ENCODE results near the gene SUN2. TPM values are rescaled to one million over a fixed set of nuclear protein-coding genes. Genes with fewer than 3 reads are reported as not detected.

Gene SUN2
- polyA plus RNA-seq, 3 donors = 95.8 to 159 (median 97.8) TPM

DNA sequence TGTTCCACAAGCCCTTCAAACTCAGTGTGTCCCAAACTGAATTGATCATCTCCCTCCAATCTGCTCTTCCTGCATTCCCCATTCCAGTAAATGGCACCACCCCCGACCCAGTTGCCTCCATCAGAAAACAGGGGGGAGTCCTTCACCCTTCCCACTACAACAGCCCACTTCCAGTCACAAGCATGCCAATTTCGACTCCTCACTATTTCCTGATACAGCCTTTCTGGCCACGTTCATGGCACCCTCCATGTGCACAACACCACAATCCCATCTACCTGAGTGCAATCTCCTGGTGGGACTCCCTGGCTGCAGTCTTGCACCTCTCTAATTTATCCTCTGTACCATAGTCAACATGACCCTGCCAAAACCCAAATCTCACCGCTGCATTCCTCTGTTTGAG is 39.8 kb upstream of the SUN2 start:
- intact Hi-C loops (cut with micrococcal nuclease) = no loop called here
- Histone ChIP-seq H3K9me3 (replicated peaks in 1 of 2; ENCODE audit: control insufficient read depth in 1 of 2, insufficient read depth in 1 of 2, low read length in 2 of 2) (peaks cover 7 to 8% of the 10 kb centered on the region in 2 donors), H3K4me2 (replicated peaks; ENCODE audit: extremely low read depth, low read length, poor library complexity, severe bottlenecking) (no peak overlapping the region), H3K27ac (ENCODE audit: low read depth in 1 of 2, low read length in 2 of 2) (no peak overlapping the region), H4K20me1 (ENCODE audit: insufficient read depth, low read length) (no peaks in the 10 kb centered on the region), H3K4me3 (replicated peaks in 1 of 3; ENCODE audit: low read depth in 2 of 3, low read length in 3 of 3) (no peak overlapping the region), H3K4me1 (ENCODE audit: control insufficient read depth in 1 of 2, insufficient read depth in 2 of 2, low read length in 2 of 2) (peaks cover 13 to 14% of the 10 kb centered on the region in 2 donors), H3K9ac (ENCODE audit: insufficient read depth, low read length, poor library complexity, severe bottlenecking) (no peak overlapping the region), H3K27me3 (ENCODE audit: control insufficient read depth in 2 of 2, insufficient read depth in 2 of 2, low read length in 2 of 2) (peaks cover 5 to 11% of the 10 kb centered on the region in 2 donors), H2AFZ (ENCODE audit: insufficient read depth, low read depth, low read length, poor library complexity, severe bottlenecking) (no peak overlapping the region), H3K79me2 (ENCODE audit: insufficient read depth, low read length) (peaks cover 6% of the 10 kb centered on the region), H3K36me3 (replicated peaks in 1 of 2; ENCODE audit: control insufficient read depth in 1 of 2, insufficient read depth in 2 of 2, low read length in 2 of 2) (peaks cover 0 to under 1% of the 10 kb centered on the region in 2 donors)
- WGBS (ENCODE audit: insufficient coverage) = 74% methylated on average over 3 of the region's 4 CpGs
- Mint-ChIP-seq H3K9me3 (peaks cover 0 to 16% (median 11%) of the 10 kb centered on the region in 7 donors), H3K27ac (no peak overlapping the region), H3K36me3 (no peaks in the 10 kb centered on the region), H3K27me3 (ENCODE audit: low read depth in 3 of 3) (peaks cover 14 to 26% (median 16%) of the 10 kb centered on the region in 3 donors), H3K4me3 (no peak overlapping the region), H3K4me1 (peaks cover 13% of the 10 kb centered on the region)
- DNase-seq = no peak
- TF ChIP-seq, protein P1, sequence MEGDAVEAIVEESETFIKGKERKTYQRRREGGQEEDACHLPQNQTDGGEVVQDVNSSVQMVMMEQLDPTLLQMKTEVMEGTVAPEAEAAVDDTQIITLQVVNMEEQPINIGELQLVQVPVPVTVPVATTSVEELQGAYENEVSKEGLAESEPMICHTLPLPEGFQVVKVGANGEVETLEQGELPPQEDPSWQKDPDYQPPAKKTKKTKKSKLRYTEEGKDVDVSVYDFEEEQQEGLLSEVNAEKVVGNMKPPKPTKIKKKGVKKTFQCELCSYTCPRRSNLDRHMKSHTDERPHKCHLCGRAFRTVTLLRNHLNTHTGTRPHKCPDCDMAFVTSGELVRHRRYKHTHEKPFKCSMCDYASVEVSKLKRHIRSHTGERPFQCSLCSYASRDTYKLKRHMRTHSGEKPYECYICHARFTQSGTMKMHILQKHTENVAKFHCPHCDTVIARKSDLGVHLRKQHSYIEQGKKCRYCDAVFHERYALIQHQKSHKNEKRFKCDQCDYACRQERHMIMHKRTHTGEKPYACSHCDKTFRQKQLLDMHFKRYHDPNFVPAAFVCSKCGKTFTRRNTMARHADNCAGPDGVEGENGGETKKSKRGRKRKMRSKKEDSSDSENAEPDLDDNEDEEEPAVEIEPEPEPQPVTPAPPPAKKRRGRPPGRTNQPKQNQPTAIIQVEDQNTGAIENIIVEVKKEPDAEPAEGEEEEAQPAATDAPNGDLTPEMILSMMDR (IDR thresholded peaks at IDR 0.05) = no peak

DNA sequence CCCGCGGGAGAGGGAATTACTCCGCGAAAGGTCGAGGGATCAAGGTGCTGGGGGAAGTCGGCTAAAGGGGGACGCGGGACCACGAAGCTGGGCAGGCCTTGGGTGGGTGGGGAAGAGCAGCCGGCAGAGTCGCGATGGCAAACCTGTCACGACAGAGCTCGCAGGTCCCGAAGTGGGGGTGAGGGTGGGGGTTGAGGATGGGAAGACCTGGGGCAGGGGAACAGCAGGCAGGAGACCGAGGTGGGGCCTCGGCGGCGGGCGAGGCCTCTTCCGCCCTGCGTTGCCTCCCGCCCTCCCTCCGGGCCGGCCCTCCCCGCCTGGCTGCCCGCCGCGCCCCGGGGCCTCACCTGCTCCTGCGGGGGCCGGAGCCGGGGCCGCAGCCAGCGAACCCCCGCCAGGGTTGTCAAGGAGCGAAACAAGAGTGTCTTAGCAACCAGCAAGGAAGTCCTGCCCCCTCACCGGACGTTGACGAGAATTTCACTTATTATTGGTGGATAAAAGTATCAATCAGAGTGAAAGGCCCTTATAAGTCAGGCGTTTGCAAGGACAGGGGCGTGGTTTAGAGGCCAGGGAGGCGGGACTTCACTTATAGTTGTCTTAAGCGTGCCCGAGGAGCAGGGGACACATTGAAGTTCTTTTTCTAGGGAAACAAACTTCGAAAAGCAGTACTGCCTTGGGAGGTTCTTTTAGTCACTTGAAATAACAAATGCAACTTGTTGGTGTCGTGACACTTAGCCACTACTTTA is 38.1 kb upstream of the SUN2 start, which contains the start of gene DNAL4:
Gene DNAL4 (minus strand): TSS at position 423 of the 746 bp plus-strand sequence. CDS start 11,412 bp downstream, outside the sequence.
- Histone ChIP-seq H2AFZ (ENCODE audit: insufficient read depth, low read depth, low read length, poor library complexity, severe bottlenecking) (peak within 1 kb of the TSS; percentile 88), H4K20me1 (ENCODE audit: insufficient read depth, low read length) (no peaks in the 10 kb centered on the region), H3K9me3 (replicated peaks in 1 of 2; ENCODE audit: control insufficient read depth in 1 of 2, insufficient read depth in 1 of 2, low read length in 2 of 2) (no peaks in the 10 kb centered on the region), H3K4me1 (ENCODE audit: control insufficient read depth in 1 of 2, insufficient read depth in 2 of 2, low read length in 2 of 2) (peaks cover 13 to 14% of the 10 kb centered on the region in 2 donors), H3K79me2 (ENCODE audit: insufficient read depth, low read length) (peaks cover 6% of the 10 kb centered on the region), H3K9ac (ENCODE audit: insufficient read depth, low read length, poor library complexity, severe bottlenecking) (peak within 1 kb of the TSS; percentile 86), H3K4me3 (replicated peaks in 1 of 3; ENCODE audit: low read depth in 2 of 3, low read length in 3 of 3) (peak within 1 kb of the TSS; percentile 53 to 91 (median 58)), H3K27me3 (ENCODE audit: control insufficient read depth in 2 of 2, insufficient read depth in 2 of 2, low read length in 2 of 2) (peaks cover 2 to 4% of the 10 kb centered on the region in 2 donors), H3K27ac (ENCODE audit: low read depth in 1 of 2, low read length in 2 of 2) (peak within 1 kb of the TSS in 1 of 2 donors; percentile 84), H3K4me2 (replicated peaks; ENCODE audit: extremely low read depth, low read length, poor library complexity, severe bottlenecking) (peak within 1 kb of the TSS; percentile 91), H3K36me3 (replicated peaks in 1 of 2; ENCODE audit: control insufficient read depth in 1 of 2, insufficient read depth in 2 of 2, low read length in 2 of 2) (peaks cover 6 to 10% of the 10 kb centered on the region in 2 donors)
- H3K27me3 Mint-ChIP-seq (ENCODE audit: low read depth in 3 of 3) = peaks cover 10 to 25% (median 16%) of the 10 kb centered on the region in 3 donors
- peaks cover 13% of the 10 kb centered on the region for H3K4me1 Mint-ChIP-seq
- peak; percentile 93 to 98 (median 93) for DNase-seq
- H3K9me3 Mint-ChIP-seq = peaks cover 0 to 5% (median under 1%) of the 10 kb centered on the region in 7 donors
- peak within 1 kb of the TSS; percentile 71 to 87 for H3K4me3 Mint-ChIP-seq
- under 1% methylated on average over 36 of the region's 47 CpGs for WGBS (ENCODE audit: insufficient coverage)
- H3K27ac Mint-ChIP-seq = peak within 1 kb of the TSS; percentile 34 to 94 (median 84)
- TF ChIP-seq, protein P1 (IDR thresholded peaks at IDR 0.05) = no peak
- H3K36me3 Mint-ChIP-seq = no peaks in the 10 kb centered on the region
- intact Hi-C loops (cut with micrococcal nuclease) = loop anchor here in 1 of 2 donors (1.0 kb wide), 1 partner anchor 38 kb away; no protein-coding TSS in a partner anchor
